Fibroblast of skin of right biceps (primary cell): Measurements from ENCODE around the gene KLHL17.

ENCODE experiments used
- DNase-seq: peaks from one replicate; pipeline ENCODE4 v3.0.0-alpha.2; 2013

KLHL17 gene

DNA sequence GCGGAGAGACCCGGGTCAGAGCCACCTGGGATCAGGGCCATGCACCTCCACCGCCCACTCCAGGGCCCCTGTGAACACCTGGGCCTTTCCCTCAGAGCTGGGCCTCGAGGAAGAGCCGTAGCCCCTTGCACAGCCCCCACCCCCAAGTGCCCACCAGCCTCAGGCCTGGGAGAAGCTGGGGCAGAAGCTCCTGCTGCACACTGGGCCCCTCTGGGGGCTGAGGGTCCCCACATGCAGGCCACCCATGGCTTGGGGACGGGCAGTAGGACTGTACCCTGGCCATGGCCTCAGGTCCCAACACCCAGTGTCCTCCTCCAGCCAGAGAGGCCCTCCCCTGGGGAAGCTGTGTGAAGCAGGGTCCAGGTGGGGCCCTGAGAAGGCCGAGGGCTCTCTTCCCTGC is 7.8 kb upstream of the KLHL17 start:
- no peak for DNase-seq

DNA sequence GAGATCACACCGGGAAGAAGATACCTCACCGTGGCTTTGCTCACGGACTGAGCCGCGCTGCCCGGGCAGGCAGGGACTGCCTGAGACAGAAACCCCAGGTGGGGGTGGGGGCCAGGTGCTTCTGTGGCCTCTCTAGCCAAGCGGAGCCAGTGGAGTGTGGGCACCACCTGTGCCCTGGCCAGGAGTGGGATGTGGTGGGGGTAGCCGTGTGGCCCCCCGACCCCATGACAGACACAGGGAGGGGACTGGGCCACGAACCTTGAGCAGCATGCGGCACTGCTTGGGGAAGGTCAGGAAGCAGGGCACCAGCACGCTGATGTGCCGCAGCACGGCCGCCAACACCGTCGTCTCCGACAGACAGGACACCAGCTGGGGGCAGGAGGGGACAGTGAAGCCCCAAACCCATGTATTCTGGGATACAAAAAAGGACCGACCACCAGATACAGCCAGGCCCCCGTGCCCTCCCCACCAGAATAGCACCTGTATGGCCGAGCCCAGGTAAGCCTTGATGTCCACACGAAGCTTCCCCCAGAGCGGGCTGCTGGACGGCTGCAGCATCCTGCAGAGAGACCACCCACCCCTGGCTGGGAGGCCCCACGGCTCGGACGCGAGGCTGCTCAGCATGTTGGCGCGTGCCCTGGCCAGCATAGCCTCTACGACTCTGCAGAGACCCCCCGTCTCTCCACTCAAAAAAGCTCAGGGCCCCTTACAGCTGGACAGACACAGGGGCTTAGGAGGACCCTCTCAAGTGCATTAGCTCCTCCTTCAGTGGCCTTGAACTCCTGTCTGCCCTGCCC is 6.7 kb upstream of the KLHL17 start:
- DNase-seq, result no peak

DNA sequence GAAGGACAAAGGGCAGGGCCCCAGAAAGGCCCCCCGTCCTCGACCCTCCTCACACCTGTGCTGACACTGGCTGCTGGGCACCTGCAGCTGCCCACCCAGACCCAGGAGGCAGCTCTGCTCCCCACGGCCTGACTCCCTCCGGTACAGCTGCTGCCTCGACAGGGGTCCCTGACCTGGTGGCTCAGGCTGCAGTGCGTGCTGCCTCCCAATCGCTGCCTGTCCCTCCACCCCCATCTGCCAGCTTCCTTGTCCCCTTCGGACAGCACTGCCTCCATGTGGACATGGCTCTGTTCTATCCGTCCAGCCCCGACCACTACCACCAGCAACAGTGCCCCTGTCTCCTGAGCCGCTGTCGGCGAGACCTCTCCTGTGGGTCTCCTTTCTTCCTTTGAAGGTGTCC is 5.5 kb upstream of the KLHL17 start:
- no peak for DNase-seq

DNA sequence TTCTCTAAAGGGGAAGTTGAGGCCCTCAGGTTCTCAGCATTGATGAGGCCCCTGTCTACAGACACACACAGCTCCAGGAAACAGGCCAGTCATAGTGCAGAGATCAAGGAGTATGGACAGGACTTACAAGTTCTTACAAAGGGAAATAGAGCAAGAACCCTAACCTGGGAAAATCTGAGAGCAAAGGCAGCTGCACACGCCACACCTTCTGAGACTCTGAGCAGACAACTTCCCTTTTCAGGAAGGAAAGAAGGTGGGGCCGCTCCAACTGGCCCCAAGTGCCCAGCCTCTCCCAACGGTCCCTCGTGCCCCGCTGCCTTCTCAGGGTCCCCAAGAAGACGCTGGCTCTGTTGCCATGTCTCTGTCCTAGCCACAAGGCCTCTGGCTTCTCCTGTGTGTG is 4.9 kb upstream of the KLHL17 start:
- DNase-seq, result no peak

DNA sequence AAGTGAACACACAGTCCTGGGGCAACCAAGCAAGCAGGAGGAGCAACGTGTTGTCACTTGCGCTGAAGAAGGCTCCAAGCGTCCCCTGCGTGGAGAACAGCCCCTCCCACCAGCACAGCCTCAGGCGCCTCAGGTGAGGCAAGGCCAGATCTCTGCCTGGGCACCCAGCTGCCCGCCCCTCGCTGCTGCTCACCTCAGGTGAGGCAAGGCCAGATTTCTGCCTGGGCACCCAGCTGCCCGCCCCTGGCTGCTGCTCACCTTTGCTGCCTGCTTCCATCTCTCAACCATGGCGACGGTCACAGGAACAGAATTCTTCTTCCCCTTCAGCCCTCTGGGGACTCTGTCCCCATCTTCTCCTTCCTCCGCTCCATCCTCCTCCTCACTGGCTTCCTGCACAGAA is 3.7 kb upstream of the KLHL17 start:
- DNase-seq, result no peak

DNA sequence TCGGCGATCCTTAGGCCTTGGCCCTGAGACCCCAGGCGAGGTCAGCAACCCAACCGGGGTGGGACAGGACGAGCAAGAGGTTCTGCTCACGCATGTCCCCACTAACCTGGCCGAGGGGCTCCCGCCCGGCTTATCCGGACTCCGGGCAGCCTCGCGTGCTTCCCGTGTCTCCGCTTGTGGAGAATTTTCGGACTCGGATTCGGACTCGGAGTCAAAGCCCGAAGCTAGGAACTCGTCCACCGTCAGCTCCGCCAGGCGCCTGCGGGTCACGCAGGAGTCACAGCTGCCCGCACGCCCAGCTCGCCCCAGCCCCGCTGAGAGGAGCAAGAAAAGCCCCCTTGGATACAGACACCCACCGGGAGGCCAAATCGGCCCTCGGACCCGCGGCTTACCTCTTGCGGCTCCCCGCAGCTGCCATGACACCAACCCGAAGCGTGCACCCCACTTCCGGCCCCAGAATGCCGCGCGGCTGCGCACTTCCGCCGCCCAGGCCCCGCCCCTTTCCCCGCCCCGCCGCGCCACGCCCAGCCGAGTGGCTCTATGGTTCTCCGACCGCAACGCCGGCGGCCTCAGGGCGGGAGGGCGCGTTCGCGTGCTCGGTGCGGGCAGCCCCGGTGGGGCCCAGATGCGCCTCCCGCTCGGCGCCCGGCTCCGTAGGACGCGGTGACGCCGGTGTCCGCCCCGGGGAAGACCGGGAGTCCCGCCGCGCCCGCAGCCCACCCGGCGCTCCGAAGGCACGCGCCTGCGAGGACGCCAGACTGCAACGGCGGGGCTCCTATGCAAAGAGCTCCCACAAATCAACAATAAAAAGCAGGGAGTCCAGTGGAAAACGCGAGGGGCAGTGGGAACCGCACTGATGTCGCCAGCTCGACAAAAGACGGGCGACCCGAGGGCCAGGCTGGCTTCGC is 1.3 kb upstream of the KLHL17 start, which contains the start of gene NOC2L:
NOC2L (minus strand) TSS at position 434 of the 908 bp plus-strand sequence; CDS start at position 418, 16 bp downstream.
- DNase-seq, result peak; percentile 90

DNA sequence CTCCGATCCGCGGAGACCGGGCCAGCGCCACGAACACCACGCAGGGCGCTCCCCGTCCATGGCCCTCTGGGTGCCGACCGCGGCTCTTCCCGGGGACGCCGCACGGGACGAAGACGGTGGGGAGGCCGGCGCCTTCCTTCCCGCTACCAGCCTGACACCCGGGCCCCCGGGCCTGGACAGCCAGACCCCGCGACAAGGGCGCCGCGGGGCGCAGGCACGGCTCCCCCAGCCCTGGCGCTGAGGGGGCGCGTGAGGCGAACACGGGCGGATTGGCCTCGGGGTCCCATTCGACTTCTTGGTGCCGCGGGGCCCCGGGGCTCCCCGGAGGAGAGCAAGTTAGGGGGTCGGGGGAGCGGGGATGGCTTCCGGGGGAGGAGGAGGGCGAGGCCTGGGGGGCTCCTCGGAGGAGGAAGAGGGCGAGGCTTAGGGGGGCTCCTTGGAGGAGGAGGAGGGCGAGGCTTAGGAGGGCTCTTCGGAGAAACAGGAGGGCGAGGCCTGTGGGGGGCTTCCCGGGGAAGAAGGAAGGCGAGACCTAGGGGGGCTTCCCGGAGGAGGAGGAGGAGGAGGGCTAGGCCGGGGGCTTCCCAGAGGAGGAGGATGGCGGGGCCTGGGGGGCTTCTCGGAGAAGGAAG is 537 bp upstream of the KLHL17 start:
- no peak for DNase-seq

DNA sequence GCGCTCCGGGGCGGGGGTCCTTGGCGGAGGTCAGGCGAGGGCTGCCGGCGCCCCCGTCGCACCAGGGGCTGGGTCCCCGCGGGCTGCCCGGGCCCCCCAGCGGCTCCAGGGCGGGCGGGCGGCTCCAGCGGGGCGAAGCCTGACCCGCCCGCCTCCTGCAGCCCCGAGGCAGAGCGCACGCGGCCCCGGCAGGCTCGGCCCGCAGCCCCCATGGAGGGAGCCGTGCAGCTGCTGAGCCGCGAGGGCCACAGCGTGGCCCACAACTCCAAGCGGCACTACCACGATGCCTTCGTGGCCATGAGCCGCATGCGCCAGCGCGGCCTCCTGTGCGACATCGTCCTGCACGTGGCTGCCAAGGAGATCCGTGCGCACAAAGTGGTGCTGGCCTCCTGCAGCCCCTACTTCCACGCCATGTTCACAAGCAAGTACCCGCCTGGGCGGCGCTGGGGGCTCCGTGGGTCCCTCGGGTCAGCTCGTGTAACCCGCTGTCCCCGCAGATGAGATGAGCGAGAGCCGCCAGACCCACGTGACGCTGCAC is 817 bp downstream of the KLHL17 start:
- DNase-seq, result peak; percentile 34

DNA sequence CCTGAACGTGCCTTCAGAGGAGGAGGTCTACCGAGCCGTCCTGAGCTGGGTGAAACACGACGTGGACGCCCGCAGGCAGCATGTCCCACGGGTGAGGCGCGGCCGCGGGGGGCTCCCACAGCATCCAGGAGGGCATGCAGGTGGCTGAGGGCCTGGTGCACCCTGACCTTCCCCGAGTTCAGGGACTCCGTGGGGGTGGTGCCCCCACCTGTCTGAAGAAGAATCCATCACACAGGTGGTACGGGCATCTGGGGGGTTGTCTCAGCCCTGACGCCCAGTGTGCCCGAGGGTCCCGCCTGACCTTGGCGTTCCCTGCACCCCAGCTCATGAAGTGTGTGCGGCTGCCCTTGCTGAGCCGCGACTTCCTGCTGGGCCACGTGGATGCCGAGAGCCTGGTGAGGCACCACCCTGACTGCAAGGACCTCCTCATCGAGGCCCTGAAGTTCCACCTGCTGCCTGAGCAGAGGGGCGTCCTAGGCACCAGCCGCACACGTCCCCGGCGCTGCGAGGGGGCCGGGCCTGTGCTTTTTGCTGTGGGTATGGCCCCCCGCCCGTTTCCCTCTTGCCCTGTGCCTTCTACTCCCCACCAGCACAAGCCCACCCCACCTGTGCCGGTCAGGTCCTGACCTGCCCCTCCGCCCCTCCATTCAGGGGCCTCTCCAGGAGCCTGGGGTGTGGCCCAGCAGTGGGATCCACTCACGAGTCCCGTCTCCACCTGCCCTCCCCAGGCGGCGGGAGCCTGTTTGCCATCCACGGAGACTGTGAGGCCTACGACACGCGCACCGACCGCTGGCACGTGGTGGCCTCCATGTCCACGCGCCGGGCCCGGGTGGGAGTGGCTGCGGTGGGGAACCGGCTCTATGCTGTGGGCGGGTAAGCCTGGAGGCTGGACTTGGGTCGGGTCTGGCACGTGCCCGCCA is 2.3 kb downstream of the KLHL17 start:
- DNase-seq, result no peak

DNA sequence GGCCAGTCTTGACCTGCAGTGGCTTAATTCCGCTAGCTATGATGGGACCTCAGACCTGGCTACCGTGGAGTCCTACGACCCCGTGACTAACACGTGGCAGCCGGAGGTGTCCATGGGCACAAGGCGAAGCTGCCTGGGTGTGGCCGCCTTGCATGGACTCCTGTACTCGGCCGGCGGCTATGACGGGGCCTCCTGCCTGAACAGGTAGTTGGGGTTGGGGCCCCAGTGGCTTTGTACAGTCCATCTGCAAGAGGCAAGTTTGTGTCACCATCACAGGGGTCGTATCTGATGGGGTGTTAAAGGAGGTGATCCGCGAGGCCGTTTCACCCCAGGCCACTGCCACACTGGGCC is 2.9 kb downstream of the KLHL17 start:
- DNase-seq, result no peak

DNA sequence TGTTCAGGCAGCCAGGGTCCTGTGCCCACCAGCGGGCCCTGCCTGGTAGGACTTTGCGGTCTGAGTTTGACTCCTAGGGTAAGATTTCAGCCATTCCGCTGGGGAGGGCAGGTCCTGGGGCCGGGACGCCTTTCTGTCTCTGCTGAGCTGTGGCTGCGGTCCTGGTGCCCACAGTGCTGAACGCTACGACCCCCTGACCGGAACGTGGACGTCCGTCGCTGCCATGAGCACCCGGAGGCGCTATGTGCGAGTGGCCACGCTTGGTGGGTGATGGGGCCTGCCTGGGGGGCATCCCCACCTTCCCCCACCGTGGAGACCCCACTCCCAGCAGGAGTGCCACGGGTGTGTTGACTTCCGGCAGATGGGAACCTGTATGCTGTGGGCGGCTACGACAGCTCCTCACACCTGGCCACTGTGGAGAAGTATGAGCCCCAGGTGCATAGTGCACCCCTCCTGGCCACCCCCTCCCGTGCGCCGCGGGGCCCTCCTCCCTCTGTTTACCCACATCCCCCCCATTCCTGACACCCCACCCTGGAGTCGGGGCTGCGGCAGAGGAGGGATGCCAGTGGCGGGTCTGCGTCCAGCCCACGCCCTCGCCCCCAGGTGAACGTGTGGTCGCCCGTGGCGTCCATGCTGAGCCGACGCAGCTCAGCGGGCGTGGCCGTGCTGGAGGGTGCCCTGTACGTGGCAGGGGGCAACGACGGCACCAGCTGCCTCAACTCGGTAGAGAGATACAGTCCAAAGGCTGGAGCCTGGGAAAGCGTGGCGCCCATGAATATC is 3.6 kb downstream of the KLHL17 start:
- DNase-seq, result no peak

DNA sequence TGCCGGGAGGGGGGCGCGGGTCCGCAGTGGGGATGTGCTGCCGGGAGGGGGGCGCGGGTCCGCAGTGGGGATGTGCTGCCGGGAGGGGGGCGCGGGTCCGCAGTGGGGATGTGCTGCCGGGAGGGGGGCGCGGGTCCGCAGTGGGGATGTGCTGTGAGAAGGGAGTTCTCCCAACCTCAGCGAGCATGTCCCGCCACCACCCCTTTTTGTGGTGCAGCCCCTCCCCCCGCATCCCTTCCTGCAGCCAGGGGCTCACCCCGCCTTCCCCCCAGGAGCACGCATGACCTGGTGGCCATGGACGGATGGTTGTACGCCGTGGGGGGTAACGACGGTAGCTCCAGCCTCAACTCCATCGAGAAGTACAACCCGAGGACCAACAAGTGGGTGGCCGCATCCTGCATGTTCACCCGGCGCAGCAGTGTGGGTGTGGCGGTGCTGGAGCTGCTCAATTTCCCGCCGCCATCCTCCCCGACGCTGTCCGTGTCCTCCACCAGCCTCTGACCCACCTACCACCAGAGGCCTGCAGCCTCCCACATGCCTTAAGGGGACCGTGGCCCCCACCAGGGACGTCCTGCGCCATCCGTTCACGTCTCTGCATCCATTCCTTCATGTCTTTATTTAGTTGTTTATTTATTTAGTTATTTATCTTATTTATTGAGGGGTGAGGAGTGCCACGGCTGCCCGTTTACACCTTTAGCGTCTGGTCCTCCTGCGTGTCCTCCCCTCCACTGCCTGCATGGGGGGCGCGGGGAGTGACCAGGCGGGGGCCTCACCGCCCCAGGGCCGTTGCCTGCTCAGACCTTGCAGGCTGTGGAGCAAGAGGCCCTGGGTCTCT is 4.5 kb downstream of the KLHL17 start:
- no peak for DNase-seq

DNA sequence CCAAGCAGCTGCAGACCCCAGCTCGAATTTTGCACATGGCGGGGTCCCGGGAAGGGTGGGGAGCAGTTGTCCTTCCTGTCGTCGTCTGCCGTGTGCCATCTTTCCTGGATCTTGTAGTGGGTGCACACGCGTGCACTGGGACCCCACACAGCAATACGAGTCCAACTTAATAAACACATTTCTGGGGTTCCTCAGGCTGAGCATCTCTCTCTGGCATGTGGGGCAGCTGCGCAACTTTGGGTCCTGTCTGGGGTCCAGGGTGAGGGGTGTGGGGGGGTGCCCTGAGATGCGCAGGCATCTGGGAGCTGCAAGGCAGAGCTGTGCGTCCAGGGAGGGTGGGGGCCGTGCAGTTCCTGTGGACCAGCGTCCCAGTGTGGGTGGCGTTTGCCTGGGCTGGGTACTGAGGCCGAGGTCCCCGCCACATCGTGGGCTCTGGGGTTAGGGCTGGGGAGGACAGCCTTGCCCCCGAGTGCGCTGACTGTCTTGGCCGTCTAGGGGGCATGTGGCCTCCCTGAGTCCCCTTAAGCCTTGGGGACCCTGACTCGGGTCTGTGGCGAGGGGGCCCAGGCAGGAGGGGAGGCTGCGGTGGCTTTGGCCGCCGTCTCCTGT is 5.2 kb downstream of the KLHL17 start:
- no peak for DNase-seq

DNA sequence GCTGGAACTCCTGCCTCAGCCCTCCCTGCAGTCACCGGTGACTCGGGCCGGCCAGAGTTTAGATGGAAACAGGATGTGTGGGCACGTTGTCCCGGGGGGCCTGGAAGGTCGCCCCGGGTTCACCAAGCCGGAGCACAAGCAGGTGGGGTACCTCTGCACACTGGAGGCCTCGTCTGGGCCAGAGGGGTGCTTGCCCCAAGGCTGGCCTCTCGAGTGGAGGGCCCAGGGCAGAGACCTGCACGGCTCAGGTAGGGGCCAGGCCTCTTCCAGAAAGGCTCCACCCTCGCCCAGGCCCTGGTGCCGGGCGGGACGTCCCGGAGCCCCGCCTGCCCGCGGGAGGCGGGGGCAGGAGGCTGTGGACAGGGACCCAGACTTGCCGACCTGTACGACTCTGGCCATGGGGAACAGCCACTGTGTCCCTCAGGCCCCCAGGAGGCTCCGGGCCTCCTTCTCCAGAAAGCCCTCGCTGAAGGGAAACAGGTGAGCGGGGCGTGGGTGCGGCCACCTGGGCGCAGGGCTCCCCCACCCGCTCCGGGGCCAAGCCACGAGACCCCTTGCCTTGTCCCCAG is 5.8 kb downstream of the KLHL17 start, which contains the start of gene PLEKHN1:
PLEKHN1 (plus strand) TSS at position 348 of the 569 bp plus-strand sequence; CDS start at position 398, 50 bp downstream.
- peak; percentile 66 for DNase-seq

DNA sequence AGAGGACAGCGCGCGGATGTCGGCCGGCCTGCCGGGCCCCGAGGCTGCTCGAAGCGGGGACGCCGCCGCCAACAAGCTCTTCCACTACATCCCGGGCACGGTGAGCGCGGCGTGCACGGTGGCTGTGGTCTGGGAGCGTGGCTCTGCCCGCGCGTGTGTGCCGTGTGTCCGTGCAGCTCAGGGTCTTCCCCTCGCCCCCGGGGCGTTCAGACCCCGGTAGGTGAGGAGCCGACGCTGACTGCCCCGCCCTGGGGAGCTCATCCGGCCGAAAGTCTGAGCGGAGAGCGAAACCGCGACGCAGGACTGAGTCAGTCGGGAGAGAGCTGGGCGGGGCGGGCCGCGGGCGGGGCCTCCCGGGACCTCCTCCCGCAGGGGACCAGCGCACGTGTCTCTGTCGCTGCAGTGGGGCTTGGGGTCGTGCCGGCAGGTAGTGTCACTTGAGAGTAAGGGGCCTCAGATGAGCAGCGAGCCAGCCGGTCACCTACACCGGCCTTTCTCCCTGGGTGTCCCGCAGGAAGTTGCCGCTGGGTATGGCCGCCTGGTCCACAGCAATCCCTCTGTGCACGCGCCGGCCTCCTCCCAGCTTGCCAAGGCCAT is 6.4 kb downstream of the KLHL17 start:
- DNase-seq, result peak; percentile 74

DNA sequence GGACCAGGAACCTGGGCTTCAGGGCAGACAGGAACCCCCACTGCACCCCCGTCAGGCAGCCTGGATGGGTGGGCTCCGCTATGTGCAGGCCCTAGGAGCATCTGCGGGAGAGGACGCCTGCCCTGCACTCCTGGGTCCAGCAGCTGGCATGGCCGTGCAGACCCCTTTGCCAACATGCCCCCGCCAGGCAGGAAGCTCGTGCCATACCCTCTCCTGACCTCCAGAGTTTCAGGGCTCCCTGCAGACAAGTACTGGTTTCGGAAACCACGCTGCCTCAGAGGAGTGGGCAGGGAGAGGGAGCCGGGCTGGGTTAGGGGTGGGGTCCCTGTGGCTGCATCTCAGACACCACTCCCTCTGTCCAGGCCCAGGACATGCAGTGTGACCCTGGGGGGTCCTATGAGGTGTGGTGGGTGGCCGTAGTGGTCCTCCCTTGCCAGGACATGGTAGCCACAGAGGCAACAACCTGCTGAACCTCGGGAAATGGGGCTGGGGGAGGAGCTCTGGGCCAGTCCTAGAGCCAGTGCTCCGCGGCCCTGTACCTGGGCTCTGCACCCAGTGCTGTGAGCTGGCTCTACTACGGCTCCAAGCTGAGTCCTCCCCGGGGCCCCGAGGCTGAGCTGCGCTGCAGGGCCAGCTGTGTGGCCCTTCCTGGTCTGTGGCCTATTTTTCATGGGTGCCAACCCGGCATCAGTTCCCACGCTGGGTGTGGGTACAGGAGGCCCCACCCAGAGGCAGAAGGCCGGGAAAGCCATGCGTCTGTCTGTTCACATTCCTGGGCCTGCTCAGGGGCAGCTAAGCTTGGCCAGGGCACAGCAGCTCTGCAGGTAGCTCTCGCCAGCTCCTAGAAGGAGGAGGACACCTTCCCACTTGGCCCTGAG is 7.3 kb downstream of the KLHL17 start:
- no peak for DNase-seq

DNA sequence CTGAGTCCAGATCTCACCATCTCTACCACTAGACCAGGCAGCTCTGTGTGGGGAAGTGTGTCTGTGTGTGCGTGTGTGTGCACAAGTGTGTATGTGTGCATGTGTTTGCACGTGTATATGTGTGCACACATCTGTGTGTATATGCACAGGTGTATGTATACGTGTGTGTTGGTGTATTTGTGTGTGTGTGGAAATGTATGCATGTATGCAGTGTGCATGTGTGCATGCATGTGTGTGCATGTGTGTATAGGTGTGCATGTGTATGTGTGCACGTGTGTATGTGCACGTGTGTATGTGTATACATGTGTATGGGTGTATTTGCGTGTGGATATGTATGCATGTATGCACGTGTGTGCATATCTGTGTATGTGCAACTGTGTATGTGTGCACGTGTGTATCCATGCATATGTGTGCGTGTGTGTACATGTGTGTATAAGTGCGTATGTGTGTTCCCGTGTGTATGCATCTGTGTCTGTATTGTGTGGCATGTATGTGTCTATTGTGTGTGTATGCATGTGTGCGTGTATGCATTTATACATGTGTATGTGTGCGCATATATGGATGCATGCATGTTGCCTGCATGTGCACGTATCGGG is 9.0 kb downstream of the KLHL17 start:
- no peak for DNase-seq
